ENCODE measurements around the gene CAP1.

GRCh38 chr1:40094466-40095110 is 54.1 kb downstream of the CAP1 start:
- TF ChIP-seq CTCF (IDR thresholded peaks at IDR 0.05) (no peak), EP300 (IDR thresholded peaks at IDR 0.05) (no peak)
